GM20431 (cell line): ENCODE measurements around the gene ITIH3.

Experiments used
- in situ Hi-C: fragments of 300-500 bp; cut with MseI, MboI; formaldehyde crosslinking; loops from one replicate; pipeline ENCODE4 v1.15.0; 2020; ENCODE audit warnings: low sequenced_read_pairs; ENCODE audit not compliant: unreplicated experiment

ITIH3 gene

GRCh38 chr3:52819936-52820335 lies 25.3 kb downstream of the ITIH3 start:
- in situ Hi-C loops, result no loop called here

- in situ Hi-C loops, result no loop called here
Measured at GRCh38 chr3:52820736-52821135, 26.1 kb downstream of the ITIH3 start.

GRCh38 chr3:52822363-52822762 lies 27.8 kb downstream of the ITIH3 start:
- in situ Hi-C loops, result no loop called here

DNA sequence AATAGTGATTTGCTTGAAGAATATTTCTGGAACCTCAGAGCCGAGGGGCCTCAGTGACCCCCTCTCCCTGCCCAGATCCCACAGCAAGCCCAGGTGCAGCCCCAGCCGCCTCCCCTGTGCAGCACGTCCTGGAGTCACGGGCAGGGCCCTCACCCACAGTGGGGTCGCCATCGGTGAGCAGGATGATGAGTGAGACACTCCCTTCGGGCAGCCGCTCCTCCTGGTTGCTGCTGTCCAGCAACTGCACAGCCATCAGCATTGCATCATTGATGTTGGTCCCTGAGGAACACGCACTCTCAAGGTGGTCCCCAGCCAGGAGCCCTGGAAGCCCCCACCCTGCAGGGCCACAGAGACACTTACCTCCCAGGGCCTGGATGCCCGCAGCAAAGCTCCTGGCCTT lies 29.4 kb downstream of the ITIH3 start:
- in situ Hi-C loops, result no loop called here

DNA sequence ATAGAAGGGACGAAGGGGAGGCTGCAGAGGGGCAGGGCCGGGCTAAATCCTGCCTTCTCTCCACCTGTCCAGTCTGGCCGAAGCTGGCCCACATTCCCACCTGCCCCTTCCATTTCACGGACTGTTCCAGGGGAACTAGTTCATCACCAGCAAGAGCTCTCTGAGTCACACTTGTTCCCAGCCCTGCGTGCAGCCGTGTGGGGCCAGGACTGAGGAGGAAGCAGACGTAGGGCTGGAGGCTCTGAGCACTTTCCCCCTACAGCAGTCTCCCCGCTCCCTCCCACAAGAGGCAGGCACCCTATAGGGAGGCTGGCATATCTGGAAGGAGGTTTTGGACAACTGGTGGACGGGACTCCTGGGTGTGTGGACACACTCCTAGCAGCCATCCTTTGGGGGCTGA lies 32.8 kb downstream of the ITIH3 start:
- in situ Hi-C loops, result no loop called here

DNA sequence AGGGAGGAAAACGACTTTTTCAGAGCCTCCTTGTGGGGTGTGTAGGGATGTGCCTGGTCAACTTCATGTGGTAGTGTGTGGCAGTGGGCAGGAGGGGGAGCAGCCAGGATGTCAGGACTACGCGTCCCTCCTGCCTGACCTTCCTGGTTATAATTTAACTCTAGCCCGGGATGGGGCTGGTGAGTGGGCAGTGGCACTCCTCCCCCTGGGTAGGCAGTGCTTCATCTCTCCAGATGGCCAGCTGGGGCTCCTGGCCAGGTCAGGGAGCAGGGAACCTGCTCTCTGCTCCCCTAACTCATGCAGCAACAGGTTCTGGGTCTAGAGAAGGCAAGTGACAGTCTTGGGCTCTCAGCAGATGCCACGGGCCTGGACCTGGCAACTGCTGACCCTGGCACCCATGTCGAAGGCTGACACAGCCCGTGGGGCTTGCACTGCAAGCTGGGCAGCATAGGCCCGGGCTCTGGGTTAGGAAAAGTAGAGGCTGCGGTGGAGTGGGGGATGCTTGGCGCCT lies 33.3 kb downstream of the ITIH3 start:
- in situ Hi-C loops, result no loop called here

DNA sequence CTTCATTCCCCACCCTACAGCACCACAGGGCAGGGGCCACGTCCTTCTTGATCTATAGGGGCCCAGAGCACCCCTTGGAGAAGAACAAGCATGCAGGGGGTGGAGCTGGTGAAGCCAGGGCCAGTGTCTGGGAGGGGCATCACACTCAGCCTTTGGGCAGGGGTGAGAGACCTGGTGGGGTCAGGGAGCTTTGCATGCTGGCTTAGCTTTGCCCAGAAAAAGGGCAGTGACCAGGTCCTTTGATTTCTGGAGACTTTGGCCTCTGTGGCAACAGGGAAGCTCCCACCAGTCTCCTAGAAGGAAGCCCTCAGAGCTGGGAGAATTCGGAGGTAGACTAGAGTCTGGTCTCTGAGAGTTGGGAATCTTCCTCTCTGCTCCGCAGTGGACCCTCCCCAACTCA lies 34.9 kb downstream of the ITIH3 start:
- in situ Hi-C loops, result no loop called here

DNA sequence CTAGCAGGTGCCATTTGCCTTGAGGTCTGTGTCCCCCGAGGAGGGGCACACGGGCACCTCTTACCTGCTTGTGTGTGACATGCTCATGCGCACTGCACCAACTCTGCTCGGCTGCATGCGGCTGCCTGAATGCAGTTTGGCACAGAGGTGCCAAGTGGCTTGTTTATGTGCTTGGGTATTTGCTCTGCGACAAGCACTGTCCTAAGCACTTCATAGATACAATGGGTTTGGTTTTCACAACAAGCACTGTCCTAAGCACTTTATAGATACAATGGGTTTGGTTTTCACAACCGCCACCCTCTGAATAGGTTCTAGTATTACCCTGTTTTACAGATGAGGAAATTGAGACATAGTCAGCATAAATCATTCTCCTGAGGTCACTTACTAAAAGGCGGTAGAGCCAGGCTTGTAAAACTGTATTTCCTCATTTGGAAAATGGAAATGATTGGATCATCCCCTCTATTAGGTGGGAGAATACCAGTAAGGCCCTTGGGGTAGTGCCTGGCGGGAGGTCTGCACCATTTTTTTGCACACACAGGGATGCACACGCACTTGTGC lies 35.4 kb downstream of the ITIH3 start:
- in situ Hi-C loops, result no loop called here

- in situ Hi-C loops, result no loop called here
Measured at GRCh38 chr3:52830535-52831258, 36.1 kb downstream of the ITIH3 start, which contains the start of gene ITIH4. Gene ITIH4 (minus strand): TSS chr3:52830672. CDS start chr3:52830642, 30 bp downstream.

- in situ Hi-C loops, result no loop called here
Measured at GRCh38 chr3:52831500-52832301, 37.1 kb downstream of the ITIH3 start.

DNA sequence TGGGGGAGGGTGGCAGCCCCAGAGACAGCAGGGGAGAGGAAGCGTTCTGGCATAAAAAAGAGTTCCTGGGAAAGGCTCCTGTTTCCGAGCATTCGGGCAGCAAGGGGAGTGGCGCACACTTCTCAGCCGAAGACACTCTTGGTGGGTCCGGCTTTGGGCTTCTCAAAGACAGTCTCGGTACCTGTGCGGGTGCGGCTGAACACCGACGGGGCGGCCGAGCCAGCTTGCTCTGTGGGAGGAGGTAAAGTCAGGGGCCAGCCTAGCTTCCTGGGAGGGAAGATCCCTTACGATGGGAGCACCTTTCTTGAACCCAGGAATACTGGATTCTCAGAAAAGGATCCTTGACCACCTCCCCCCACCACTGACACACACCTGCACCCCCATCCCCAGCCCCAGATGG lies 38.6 kb downstream of the ITIH3 start:
- in situ Hi-C loops, result no loop called here

GRCh38 chr3:52834871-52835501 lies 40.4 kb downstream of the ITIH3 start, which contains the start of gene MUSTN1:
Gene MUSTN1 (minus strand): TSS chr3:52835019. CDS start chr3:52834948, 71 bp downstream.
- in situ Hi-C loops, result no loop called here

- in situ Hi-C loops, result no loop called here
Measured at GRCh38 chr3:52835766-52836470, 41.3 kb downstream of the ITIH3 start.

GRCh38 chr3:52836471-52836845 lies 41.9 kb downstream of the ITIH3 start:
- in situ Hi-C loops, result no loop called here

DNA sequence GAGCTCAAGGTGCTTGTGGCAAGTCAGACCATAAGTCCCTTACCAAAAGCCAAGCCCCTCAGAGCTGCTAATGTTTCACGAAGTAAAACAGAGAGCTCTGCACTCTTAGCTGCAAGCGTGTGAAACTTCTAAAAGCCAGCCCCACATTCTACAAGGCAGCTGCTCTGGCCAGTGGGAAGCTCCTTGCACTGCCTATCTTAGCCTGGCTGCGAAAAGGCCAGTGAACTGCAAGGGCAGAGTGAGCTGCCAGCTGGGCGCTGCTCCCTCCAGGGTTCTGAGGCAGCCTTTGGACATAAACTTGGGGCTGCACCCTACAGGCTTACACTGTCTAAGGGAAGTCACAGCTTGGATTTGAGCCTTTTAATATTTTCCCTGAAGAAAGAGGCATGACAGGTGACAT lies 42.4 kb downstream of the ITIH3 start:
- in situ Hi-C loops, result no loop called here

GRCh38 chr3:52838561-52839267 lies 44.1 kb downstream of the ITIH3 start:
- in situ Hi-C loops, result no loop called here

DNA sequence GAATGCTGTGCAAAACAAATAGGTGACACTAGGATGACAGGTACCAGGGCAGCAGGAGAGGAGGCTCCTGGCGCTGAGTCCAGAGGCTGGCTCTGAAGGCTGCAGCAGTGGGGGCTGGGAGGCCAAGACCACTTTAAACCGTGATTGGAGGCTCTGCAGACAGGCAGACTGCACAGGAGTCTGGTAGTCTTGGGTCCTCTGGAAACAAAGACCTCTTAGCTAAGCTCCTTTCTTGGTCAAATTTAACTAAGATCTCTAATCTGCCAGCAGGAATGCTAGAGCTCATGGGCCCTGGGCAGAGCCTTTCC lies 44.6 kb downstream of the ITIH3 start:
- in situ Hi-C loops, result no loop called here

- in situ Hi-C loops, result no loop called here
Measured at GRCh38 chr3:52839892-52840545, 45.4 kb downstream of the ITIH3 start.
